Lung (tissue), 12 donors: ENCODE measurements around the gene TSSK6. TPM values are rescaled to one million over a fixed set of nuclear protein-coding genes. Genes with fewer than 3 reads are reported as not detected.

Experiments
- ATAC-seq: fragments of 200-7000 bp; cut with Tn5 transposase; one replicate; pipeline ENCODE4 v1.9.1; 2020; ENCODE audit warnings: moderate number of reproducible peaks; ENCODE audit not compliant: insufficient read depth, low FRiP score
- DNase-seq, 3 donors: peaks; one replicate each; pipeline ENCODE4 v3.0.0-alpha.2; 2013 to 2017
- H3K27ac ChIP-seq, 2 donors: one replicate each; pipeline ENCODE4 v1.5.1; 2013; ENCODE audit warnings: mild to moderate bottlenecking in 2 of 2, moderate library complexity in 2 of 2, control low read depth in 1 of 2, inconsistent platforms in 1 of 2, low read depth in 1 of 2, low read length in 1 of 2
- H3K27me3 ChIP-seq, 3 donors: one replicate each; pipeline ENCODE4 v1.5.1; 2013; ENCODE audit warnings: low read length in 2 of 3; ENCODE audit not compliant: control insufficient read depth in 3 of 3, insufficient read depth in 3 of 3
- H3K36me3 ChIP-seq, 4 donors: one replicate each; pipeline ENCODE4 v1.5.1; 2013; ENCODE audit warnings: low read length in 4 of 4, mild to moderate bottlenecking in 1 of 4, moderate library complexity in 1 of 4; ENCODE audit not compliant: control insufficient read depth in 4 of 4, insufficient read depth in 4 of 4
- H3K4me1 ChIP-seq, 5 donors: one replicate each; pipeline ENCODE4 v1.5.1; 2013; ENCODE audit warnings: low read length in 5 of 5, mild to moderate bottlenecking in 2 of 5, moderate library complexity in 1 of 5; ENCODE audit not compliant: control insufficient read depth in 5 of 5, insufficient read depth in 5 of 5
- H3K4me3 ChIP-seq: one replicate; pipeline ENCODE4 v1.5.1; 2013; ENCODE audit warnings: mild to moderate bottlenecking, control low read depth, moderate library complexity
- H3K9ac ChIP-seq, 2 donors: one replicate each; pipeline ENCODE4 v1.5.1; 2013; ENCODE audit warnings: low read length in 2 of 2, control low read depth in 1 of 2; ENCODE audit not compliant: insufficient read depth in 1 of 2
- H3K9me3 ChIP-seq, 4 donors: one replicate each; pipeline ENCODE4 v1.5.1; 2013; ENCODE audit warnings: low read length in 3 of 4, mild to moderate bottlenecking in 1 of 4, moderate library complexity in 1 of 4; ENCODE audit not compliant: control insufficient read depth in 4 of 4, insufficient read depth in 3 of 4
- CTCF ChIP-seq: IDR thresholded peaks from 2 replicates; pipeline ENCODE4 v1.5.1; 2012; ENCODE audit warnings: mild to moderate bottlenecking; ENCODE audit errors: control extremely low read depth, extremely low read depth
- WGBS, 2 donors: extraction: QIAGEN DNeasy Blood & Tissue Kit; methylation state at CpG; one replicate each; pipeline ENCODE4 v1.1.7; 2013; 5-methylcytosine and 5-hydroxymethylcytosine counted together
- polyA plus RNA-seq, 2 donors: library from polyadenylated mRNA; stranded (reverse); fragments of 200-250 nt; gene quantifications; one replicate each; pipeline ENCODE4 v1.2.1, GENCODE V29; 2013
- total RNA-seq, 2 donors: library from RNA; depleted of rRNA in 1 of 2; stranded (reverse); fragments of >200 nt in 1 of 2; gene quantifications; one replicate each; pipeline ENCODE4 v1.2.1, GENCODE V29; 2014 to 2021
- donor health status: control.
- donor health status: control.
- donor health status: Bipolar disorder and iron deficiency.
- donor health status: healthy.
- donor health status: DM: yes; HTN: yes; CAD: no.

The TSSK6 gene
- total and polyA plus RNA-seq, 4 donors, result 0.89 to 3.1 (median 2.0) TPM

- H3K9ac ChIP-seq, result no peak overlapping the region
- 85 to 89% methylated on average over 26 of the region's 26 CpGs for WGBS, 2 donors
- H3K9me3 ChIP-seq, result no peaks in the 10 kb centered on the region
- peaks cover 0 to 17% (median under 1%) of the 10 kb centered on the region in 4 donors for H3K36me3 ChIP-seq
- no peak for TF ChIP-seq CTCF
- DNase-seq (no peak), ATAC-seq (no peak)
- H3K27ac ChIP-seq, result no peak overlapping the region
- no peaks in the 10 kb centered on the region for H3K4me1 ChIP-seq
- H3K27me3 ChIP-seq, result no peaks in the 10 kb centered on the region
- H3K4me3 ChIP-seq, result no peak overlapping the region
Observed at GRCh38 chr19:19561946-19562664, 46.8 kb upstream of the TSSK6 start.

GRCh38 chr19:19559931-19560330, 44.6 kb upstream of the TSSK6 start:
- Histone ChIP-seq H3K4me3 (no peak overlapping the region), H3K4me1 (no peaks in the 10 kb centered on the region), H3K9ac (no peak overlapping the region), H3K27ac (no peak overlapping the region), H3K27me3 (no peaks in the 10 kb centered on the region), H3K9me3 (no peaks in the 10 kb centered on the region), H3K36me3 (peaks cover 0 to 13% (median 0%) of the 10 kb centered on the region in 4 donors)
- TF ChIP-seq CTCF, result no peak
- 38 to 61% methylated on average over 4 of the region's 4 CpGs for WGBS, 2 donors
- no peak for ATAC-seq
- no peak for DNase-seq

GRCh38 chr19:19558636-19559035, 43.3 kb upstream of the TSSK6 start:
- no peak overlapping the region for H3K9ac ChIP-seq
- no peaks in the 10 kb centered on the region for H3K27me3 ChIP-seq
- no peak for ATAC-seq
- no peak for TF ChIP-seq CTCF
- 96% methylated on average over 16 of the region's 16 CpGs for WGBS, 2 donors
- no peaks in the 10 kb centered on the region for H3K4me1 ChIP-seq
- no peak for DNase-seq
- no peak overlapping the region for H3K27ac ChIP-seq
- H3K4me3 ChIP-seq, result no peak overlapping the region
- peaks cover 0 to 6% (median 0%) of the 10 kb centered on the region in 4 donors for H3K36me3 ChIP-seq
- no peaks in the 10 kb centered on the region for H3K9me3 ChIP-seq
